ENCODE measurements around the gene FOXC1.

Gene FOXC1

DNA sequence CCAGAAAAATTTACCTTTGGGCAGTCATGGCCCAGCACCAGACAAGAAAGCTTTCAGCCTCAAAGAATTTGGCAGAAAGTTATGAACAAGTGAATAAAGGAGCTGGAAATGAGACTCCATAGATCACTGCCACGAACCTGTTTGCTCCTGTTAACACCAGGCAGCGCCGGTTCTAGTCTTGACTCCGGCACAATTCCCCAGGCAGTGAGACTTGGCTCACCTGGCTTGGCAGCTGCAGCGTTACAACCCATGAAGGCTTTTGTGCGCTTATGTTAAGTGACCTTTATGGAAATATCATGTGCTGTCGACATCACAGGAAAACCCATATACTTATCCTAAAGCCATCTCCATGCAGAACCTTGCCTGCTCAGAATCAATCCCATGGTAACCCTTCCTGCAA, 22.2 kb upstream of the FOXC1 start:
- TF ChIP-seq, protein P1, sequence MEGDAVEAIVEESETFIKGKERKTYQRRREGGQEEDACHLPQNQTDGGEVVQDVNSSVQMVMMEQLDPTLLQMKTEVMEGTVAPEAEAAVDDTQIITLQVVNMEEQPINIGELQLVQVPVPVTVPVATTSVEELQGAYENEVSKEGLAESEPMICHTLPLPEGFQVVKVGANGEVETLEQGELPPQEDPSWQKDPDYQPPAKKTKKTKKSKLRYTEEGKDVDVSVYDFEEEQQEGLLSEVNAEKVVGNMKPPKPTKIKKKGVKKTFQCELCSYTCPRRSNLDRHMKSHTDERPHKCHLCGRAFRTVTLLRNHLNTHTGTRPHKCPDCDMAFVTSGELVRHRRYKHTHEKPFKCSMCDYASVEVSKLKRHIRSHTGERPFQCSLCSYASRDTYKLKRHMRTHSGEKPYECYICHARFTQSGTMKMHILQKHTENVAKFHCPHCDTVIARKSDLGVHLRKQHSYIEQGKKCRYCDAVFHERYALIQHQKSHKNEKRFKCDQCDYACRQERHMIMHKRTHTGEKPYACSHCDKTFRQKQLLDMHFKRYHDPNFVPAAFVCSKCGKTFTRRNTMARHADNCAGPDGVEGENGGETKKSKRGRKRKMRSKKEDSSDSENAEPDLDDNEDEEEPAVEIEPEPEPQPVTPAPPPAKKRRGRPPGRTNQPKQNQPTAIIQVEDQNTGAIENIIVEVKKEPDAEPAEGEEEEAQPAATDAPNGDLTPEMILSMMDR (IDR thresholded peaks at IDR 0.05; ENCODE audit: low read depth, low read length, missing control alignments): no peak
- in situ Hi-C loops (cut with HindIII; ENCODE audit: low sequenced_read_pairs): no loop called here
- no peak overlapping the region for H3K4me3 ChIP-seq (ENCODE audit: low read depth, low read length)
- no peak for DNase-seq (ENCODE audit: low read depth)

DNA sequence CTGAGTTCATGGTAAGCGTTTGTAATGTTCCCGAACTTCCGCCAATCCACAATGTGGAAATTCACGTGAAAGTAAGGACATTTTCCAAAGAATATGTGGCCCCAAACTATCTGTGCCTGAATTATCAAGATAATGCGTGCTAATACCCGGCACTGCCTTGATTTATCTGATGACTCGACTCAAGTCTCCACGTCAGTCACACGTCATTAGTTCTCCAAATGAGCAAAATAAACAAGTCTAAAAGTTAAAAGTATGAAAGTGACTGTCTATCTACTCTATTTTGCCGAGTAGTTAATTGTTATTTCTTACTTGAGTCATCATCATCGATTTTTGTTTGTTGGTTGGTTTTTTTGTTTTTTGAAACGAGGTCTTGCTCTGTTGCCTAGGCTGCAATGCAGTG, 21.7 kb upstream of the FOXC1 start:
- no peak for DNase-seq (ENCODE audit: low read depth)
- in situ Hi-C loops (cut with HindIII; ENCODE audit: low sequenced_read_pairs): no loop called here
- TF ChIP-seq, protein P1 (IDR thresholded peaks at IDR 0.05; ENCODE audit: low read depth, low read length, missing control alignments): no peak

DNA sequence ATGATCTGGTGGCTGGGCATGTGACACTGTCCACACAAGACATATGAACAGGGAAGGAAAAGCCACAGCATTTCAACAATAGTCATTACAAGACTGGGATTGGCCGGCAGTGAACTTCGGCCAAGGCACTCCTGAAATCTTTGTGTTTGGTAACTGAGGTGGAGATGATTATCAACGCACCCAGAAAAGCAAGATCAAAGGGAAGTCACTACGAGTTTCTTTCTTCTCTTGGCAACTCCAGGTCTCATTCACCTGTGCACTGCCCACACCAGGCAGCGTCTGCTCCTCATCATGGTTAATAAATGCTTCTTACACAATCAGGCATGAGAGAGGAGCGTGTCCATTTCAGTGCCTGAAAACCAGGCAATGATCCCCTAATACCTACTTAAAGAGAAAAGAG, 20.5 kb upstream of the FOXC1 start:
- no peak overlapping the region for H3K4me3 ChIP-seq (ENCODE audit: low read depth, low read length)
- DNase-seq (ENCODE audit: low read depth): no peak
- in situ Hi-C loops (cut with HindIII; ENCODE audit: low sequenced_read_pairs): no loop called here
- TF ChIP-seq, protein P1 (IDR thresholded peaks at IDR 0.05; ENCODE audit: low read depth, low read length, missing control alignments): no peak

More for the DNA sequence above, 21.7 kb upstream of the FOXC1 start:
- no peak overlapping the region for H3K4me3 ChIP-seq (ENCODE audit: low read depth, low read length)

DNA sequence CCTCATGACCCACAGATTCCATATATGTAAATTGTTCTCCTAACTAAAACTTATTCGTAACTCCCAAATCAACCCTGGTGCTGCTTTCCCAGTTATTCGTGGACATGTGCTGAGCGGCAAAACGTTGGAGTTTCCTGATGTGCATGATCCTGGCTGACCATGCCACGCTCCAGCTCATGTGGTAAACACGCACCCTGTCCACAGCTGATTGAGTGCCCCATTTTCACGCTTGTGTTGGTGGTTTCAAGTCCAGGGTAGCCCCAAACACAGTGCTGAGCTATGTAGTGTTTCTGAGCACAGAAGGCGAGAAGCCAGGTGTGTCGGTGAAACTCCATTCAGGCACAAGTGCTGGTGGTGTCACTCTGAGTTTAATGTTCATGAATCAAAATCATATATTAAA, 19.1 kb upstream of the FOXC1 start:
- no peak overlapping the region for H3K4me3 ChIP-seq (ENCODE audit: low read depth, low read length)
- TF ChIP-seq, protein P1 (IDR thresholded peaks at IDR 0.05; ENCODE audit: low read depth, low read length, missing control alignments): no peak
- in situ Hi-C loops (cut with HindIII; ENCODE audit: low sequenced_read_pairs): no loop called here
- DNase-seq (ENCODE audit: low read depth): no peak

DNA sequence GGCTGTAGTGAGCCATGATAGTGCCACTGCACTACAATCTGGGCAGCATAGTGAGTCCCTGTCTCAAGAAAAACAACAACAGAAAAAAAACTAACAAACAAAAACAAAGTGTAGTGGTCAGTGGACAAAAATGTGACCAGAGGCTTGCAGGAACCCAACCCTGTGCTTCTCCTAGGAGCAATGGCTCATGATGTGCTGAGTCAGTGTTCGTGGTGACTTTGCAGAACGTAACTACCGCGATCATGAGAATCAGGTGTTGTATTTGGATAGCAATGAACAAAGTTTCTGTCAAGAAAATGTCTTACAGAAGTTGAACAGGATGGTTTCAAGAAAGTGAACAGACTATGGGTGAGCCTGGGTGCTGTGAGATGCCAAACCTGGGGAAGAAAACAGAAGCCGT, 18.5 kb upstream of the FOXC1 start:
- in situ Hi-C loops (cut with HindIII; ENCODE audit: low sequenced_read_pairs): no loop called here
- DNase-seq (ENCODE audit: low read depth): no peak
- no peak overlapping the region for H3K4me3 ChIP-seq (ENCODE audit: low read depth, low read length)
- TF ChIP-seq, protein P1 (IDR thresholded peaks at IDR 0.05; ENCODE audit: low read depth, low read length, missing control alignments): no peak

DNA sequence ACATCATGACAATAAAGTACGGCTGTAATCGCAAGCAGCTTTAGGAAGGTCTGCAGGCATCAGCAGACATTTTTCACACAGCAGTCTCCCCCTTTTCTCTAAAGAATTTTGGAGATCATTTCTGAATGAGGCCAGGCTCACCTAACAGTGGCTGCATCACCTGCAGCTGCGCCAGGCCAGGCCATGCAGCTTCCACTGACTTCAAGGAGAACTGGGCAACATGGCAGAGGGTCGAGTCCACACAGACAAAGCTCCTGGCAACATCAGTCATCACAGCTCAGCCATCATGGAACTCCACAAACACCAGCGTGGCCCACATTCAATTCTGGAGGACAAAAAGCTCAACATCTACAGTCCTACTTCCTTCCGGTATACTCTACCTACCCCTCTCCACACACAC, 17.8 kb upstream of the FOXC1 start:
- in situ Hi-C loops (cut with HindIII; ENCODE audit: low sequenced_read_pairs): no loop called here
- TF ChIP-seq, protein P1 (IDR thresholded peaks at IDR 0.05; ENCODE audit: low read depth, low read length, missing control alignments): no peak
- no peak overlapping the region for H3K4me3 ChIP-seq (ENCODE audit: low read depth, low read length)
- DNase-seq (ENCODE audit: low read depth): no peak

DNA sequence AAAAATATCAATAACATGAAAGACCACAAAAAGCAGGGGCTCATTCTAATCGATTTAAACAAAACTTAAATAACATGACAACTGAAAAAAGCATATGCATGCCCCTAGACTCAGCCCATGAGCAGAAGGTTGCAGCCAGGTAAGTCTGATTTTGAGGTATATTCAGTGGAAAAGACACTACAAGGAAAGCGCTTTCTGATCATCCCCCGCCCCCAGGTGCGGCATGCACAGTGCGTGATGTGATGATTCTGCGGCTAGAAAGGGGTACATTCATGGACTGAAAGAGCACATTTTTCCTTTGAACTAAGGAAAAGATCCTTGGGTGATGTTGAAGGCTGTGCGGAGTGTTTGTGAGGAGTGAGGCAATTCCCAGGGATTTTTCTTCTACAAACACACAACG, 16.9 kb upstream of the FOXC1 start:
- no peak overlapping the region for H3K4me3 ChIP-seq (ENCODE audit: low read depth, low read length)
- in situ Hi-C loops (cut with HindIII; ENCODE audit: low sequenced_read_pairs): no loop called here
- TF ChIP-seq, protein P1 (IDR thresholded peaks at IDR 0.05; ENCODE audit: low read depth, low read length, missing control alignments): no peak
- DNase-seq (ENCODE audit: low read depth): no peak

All from astrocyte of the cerebellum (primary cell).